Adrenal gland (tissue), 12 donors: ENCODE measurements around the gene MBD3. TPM values are rescaled to one million over a fixed set of nuclear protein-coding genes. Genes with fewer than 3 reads are reported as not detected.

Source experiments
- DNase-seq, 7 donors: peaks; one replicate each; pipeline ENCODE4 v3.0.0-alpha.2; 2019 to 2020
- H3K27ac ChIP-seq, 5 donors: fragments of 200-600 bp; sonication (generic) in 4 of 5; 1 replicate in 3 of 5; 2 replicates in 2 of 5; pipeline versions ENCODE4 v1.5.1 to v1.8.0; 2016 to 2020; ENCODE audit warnings: mild to moderate bottlenecking in 1 of 5
- H3K27me3 ChIP-seq: fragments of 200-600 bp; 2 replicates; pipeline ENCODE4 v1.8.0; 2021
- H3K36me3 ChIP-seq, 2 donors: fragments of 200-600 bp; replicated peaks in 1 of 2; 1 replicate in 1 of 2; 2 replicates in 1 of 2; pipeline versions ENCODE4 v1.5.1 to v1.8.0; 2018 to 2022
- H3K4me1 ChIP-seq, 2 donors: fragments of 200-600 bp; replicated peaks in 1 of 2; 1 replicate in 1 of 2; 2 replicates in 1 of 2; pipeline versions ENCODE4 v1.5.1 to v1.8.0; 2018 to 2021
- H3K4me3 ChIP-seq, 4 donors: fragments of 200-600 bp; sonication (generic) in 3 of 4; one replicate each; pipeline ENCODE4 v1.5.1; 2016 to 2018
- H3K9me3 ChIP-seq, 3 donors: fragments of 200-600 bp; sonication (generic) in 1 of 3; replicated peaks in 1 of 3; 1 replicate in 2 of 3; 2 replicates in 1 of 3; pipeline versions ENCODE4 v1.5.1 to v1.8.0; 2016 to 2021
- POLR2A ChIP-seq, 2 donors: fragments of 450-650 bp; IDR thresholded peaks; one replicate each; pipeline ENCODE4 v1.6.1; 2017; ENCODE audit warnings: antibody characterized with exemption in 2 of 2, mild to moderate bottlenecking in 2 of 2, moderate library complexity in 1 of 2
- WGBS, 4 donors: extraction: QIAGEN DNeasy Blood & Tissue Kit in 2 of 4; methylation state at CpG; one replicate each; pipeline versions ENCODE4 v1.1.5 to v1.1.7; 2013 to 2017; 5-methylcytosine and 5-hydroxymethylcytosine counted together
- intact Hi-C, 2 donors: fragments of 100-400 bp; cut with DNase I; formaldehyde crosslinking; loops; one replicate each; pipeline versions ENCODE4 v1.14.1 to v1.15.0; 2022 to 2023
- polyA plus RNA-seq, 3 donors: library from polyadenylated mRNA; stranded (reverse); fragments of 200-250 nt in 2 of 3; fragments of 350-450 nt in 1 of 3; fragmentation: Illumina TruSeq in 1 of 3; extraction: RNeasy Lipid Tissue Mini Kit (QIAGEN cat#74804) in 1 of 3; gene quantifications; one replicate each; pipeline ENCODE4 v1.2.3, GENCODE V29; 2013 to 2014
- total RNA-seq, 9 donors: library from RNA; depleted of rRNA in 4 of 9; stranded (reverse); fragments of >200 nt in 4 of 9; fragments of 120-200 nt in 1 of 9; fragmentation: NEBNext Ultra II Directional in 1 of 9; extraction: Animal tissue kit (Norgen Biotek cat#: 25700) in 1 of 9; gene quantifications; one replicate each; pipeline versions ENCODE4 v1.1.0 to v1.2.4, GENCODE V29; 2013 to 2023
- TF ChIP-seq, protein P1 (sequence below), 6 experiments: fragments of 450-650 bp in 4 of 6; fragments of 200-600 bp in 2 of 6; sonication (generic) in 1 of 6; IDR thresholded peaks; 1 replicate in 5 of 6; 2 replicates in 1 of 6; pipeline versions ENCODE4 v1.5.1 to v1.8.0; 2016 to 2021; ENCODE audit warnings: antibody characterized with exemption in 6 of 6, mild to moderate bottlenecking in 2 of 6, moderate library complexity in 1 of 6
- donor health status: healthy with polysubstance abuse.
- donor health status: Bipolar disorder and iron deficiency.
- donor health status: DM: yes; HTN: yes; CAD: no.
- donor health status: DM: no; HTN: no; CAD: no.
- donor health status: DM: no; HTN: no; CAD: no.
- donor health status: DM: yes; HTN: yes; CAD: no.

MBD3 gene
- total and polyA plus RNA-seq, 12 donors, result 3.5 to 221 (median 94.0) TPM

DNA sequence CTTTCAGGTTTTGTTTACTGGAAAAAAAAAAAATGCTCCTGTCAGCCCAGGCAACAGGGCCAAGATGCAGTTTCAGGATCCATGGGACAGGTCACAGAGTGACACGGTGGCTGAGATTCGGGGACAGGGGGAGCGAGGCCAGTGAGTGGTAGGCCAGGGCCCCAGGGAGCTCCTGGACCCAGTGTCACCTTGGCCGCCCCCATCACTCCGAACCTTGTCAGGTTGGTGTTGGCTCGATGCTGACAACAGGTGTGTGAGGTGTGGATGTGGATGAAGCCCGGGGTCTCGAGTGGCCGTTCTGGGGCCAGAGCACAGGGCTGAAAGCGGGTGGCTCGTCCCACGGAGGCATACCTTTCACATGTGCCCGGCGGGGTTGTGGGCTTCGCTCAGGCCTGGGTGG lies 18.7 kb upstream of the MBD3 start:
- intact Hi-C loops, result no loop called here
- peaks cover 0 to 37% of the 10 kb centered on the region in 2 donors for H3K36me3 ChIP-seq

DNA sequence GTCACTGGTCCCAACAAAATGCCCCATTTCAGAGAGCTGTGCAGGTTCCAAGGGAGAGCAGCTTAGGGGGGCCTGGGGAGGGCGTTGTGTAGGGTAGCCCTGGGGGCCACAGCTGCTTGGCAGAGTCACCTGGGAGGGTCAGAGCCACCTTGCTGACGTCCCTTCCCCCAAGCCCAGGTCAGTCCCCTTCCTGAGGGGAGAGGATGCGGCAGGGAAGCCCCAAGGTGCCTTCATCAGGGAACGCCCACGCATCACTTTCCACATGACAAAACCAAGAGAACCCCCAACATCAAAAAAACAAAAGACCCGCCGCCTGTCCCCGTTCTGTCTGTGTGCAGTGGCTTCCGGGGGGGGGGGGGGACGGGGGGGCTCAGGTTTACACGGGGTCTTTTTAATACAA lies 17.9 kb upstream of the MBD3 start:
- H3K4me3 ChIP-seq, result no peak overlapping the region
- WGBS, 4 donors, result 79 to 88% (median 80%) methylated on average over 8 to 11 of the region's 11 CpGs
- no peak for DNase-seq
- H3K27ac ChIP-seq, result no peak overlapping the region
- peaks cover 7% of the 10 kb centered on the region in 2 donors for H3K4me1 ChIP-seq
- intact Hi-C loops, result no loop called here
- no peaks in the 10 kb centered on the region for H3K27me3 ChIP-seq
- TF ChIP-seq, protein P1, sequence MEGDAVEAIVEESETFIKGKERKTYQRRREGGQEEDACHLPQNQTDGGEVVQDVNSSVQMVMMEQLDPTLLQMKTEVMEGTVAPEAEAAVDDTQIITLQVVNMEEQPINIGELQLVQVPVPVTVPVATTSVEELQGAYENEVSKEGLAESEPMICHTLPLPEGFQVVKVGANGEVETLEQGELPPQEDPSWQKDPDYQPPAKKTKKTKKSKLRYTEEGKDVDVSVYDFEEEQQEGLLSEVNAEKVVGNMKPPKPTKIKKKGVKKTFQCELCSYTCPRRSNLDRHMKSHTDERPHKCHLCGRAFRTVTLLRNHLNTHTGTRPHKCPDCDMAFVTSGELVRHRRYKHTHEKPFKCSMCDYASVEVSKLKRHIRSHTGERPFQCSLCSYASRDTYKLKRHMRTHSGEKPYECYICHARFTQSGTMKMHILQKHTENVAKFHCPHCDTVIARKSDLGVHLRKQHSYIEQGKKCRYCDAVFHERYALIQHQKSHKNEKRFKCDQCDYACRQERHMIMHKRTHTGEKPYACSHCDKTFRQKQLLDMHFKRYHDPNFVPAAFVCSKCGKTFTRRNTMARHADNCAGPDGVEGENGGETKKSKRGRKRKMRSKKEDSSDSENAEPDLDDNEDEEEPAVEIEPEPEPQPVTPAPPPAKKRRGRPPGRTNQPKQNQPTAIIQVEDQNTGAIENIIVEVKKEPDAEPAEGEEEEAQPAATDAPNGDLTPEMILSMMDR (IDR thresholded peaks at IDR 0.05), result no peak
- no peak for TF ChIP-seq POLR2A (IDR thresholded peaks at IDR 0.05)
- H3K36me3 ChIP-seq, result peaks cover 0 to 36% of the 10 kb centered on the region in 2 donors
- H3K9me3 ChIP-seq, result no peaks in the 10 kb centered on the region

More for the DNA sequence above, 18.7 kb upstream of the MBD3 start:
- H3K27ac ChIP-seq, result no peak overlapping the region
- 93 to 95% (median 94%) methylated on average over 15 of the region's 15 CpGs for WGBS, 4 donors
- no peak overlapping the region for H3K4me3 ChIP-seq
- H3K27me3 ChIP-seq, result no peaks in the 10 kb centered on the region
- TF ChIP-seq, protein P1 (IDR thresholded peaks at IDR 0.05), result no peak
- TF ChIP-seq POLR2A (IDR thresholded peaks at IDR 0.05), result no peak
- H3K4me1 ChIP-seq, result peaks cover 2 to 3% of the 10 kb centered on the region in 2 donors
- H3K9me3 ChIP-seq, result no peaks in the 10 kb centered on the region
- no peak for DNase-seq

DNA sequence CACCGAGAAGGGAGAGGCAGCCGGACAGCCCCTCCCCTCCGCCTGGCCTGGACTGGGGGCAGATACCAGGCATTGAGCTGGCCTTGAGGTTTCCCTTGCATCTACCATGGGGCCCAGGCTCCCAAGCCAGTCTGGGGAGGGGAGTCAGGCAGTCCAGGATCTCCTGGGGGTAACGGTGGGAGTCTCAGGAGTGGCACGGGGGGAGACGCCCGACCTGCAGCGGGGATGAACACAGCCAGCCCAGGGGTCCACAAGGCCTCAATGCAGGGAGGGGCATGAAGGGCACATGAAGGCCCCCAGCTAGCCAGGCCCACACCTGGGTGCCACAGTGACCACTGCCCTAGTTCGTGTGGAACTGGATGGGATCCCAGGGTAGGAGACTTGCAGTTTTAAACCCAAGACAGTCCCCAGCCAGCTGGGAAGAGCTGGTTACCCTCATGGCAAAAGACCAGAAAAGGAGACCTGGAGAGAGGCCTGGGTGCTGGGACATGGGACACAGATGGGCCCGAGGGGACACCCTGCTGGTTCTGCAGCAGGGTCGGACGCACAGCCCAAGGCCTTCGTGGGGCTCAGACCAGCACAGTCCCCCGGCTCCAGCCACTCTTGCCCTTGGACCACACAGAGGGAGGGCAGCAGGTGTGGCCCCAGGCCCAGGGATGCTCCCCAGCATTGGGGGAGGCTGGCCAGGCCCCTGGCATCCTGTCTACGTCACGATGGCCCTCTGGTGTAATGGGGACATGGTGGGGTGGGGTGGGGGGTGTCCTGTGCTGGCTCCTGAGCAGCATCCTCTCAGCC lies 17.2 kb upstream of the MBD3 start:
- no peaks in the 10 kb centered on the region for H3K9me3 ChIP-seq
- H3K27ac ChIP-seq, result no peak overlapping the region
- intact Hi-C loops, result loop anchor here (5.0 kb wide), 1 partner anchor 42 kb away; the partner anchor contains the start of gene TCF3 (in 2 of the 2)
- 82 to 91% (median 85%) methylated on average over 6 to 16 of the region's 16 CpGs for WGBS, 4 donors
- peaks cover 0 to 29% of the 10 kb centered on the region in 2 donors for H3K36me3 ChIP-seq
- H3K4me3 ChIP-seq, result no peak overlapping the region
- DNase-seq, result no peak
- TF ChIP-seq, protein P1 (IDR thresholded peaks at IDR 0.05), result no peak
- no peak for TF ChIP-seq POLR2A (IDR thresholded peaks at IDR 0.05)
- peaks cover 7% of the 10 kb centered on the region in 2 donors for H3K4me1 ChIP-seq
- no peaks in the 10 kb centered on the region for H3K27me3 ChIP-seq

DNA sequence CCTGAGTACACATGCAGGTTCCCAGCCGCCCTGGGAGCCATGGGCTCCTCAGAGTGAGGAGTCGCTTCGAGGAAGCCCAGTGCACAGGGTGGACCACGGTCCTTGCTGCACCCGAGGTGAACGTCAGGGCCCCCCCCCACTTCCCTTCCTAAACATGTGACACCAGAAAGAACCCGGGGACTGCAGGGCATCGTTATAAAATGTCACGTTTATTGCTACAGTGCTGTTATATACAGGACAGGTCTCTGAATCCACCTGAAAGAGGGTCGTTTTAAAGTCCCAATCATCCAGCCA lies 16.4 kb upstream of the MBD3 start:
- no peaks in the 10 kb centered on the region for H3K27me3 ChIP-seq
- no peak overlapping the region for H3K27ac ChIP-seq
- peaks cover 0 to 20% of the 10 kb centered on the region in 2 donors for H3K36me3 ChIP-seq
- H3K4me1 ChIP-seq, result peaks cover 13 to 14% of the 10 kb centered on the region in 2 donors
- H3K4me3 ChIP-seq, result no peak overlapping the region
- DNase-seq, result no peak
- TF ChIP-seq, protein P1 (IDR thresholded peaks at IDR 0.05), result no peak
- TF ChIP-seq POLR2A (IDR thresholded peaks at IDR 0.05), result no peak
- intact Hi-C loops, result loop anchor here (5.0 kb wide), 1 partner anchor 43 kb away; the partner anchor contains the start of gene TCF3 (in 2 of the 2)
- no peaks in the 10 kb centered on the region for H3K9me3 ChIP-seq
- WGBS, 4 donors, result 27 to 56% (median 33%) methylated on average over 1 to 10 of the region's 10 CpGs
